Measurements from ENCODE around the gene RPAP2. TPM values are rescaled to one million over a fixed set of nuclear protein-coding genes. Genes with fewer than 3 reads are reported as not detected.

The RPAP2 gene
- total RNA-seq, 4 donors from 2014 or later, result 3.8 to 9.2 (median 8.6) TPM

DNA sequence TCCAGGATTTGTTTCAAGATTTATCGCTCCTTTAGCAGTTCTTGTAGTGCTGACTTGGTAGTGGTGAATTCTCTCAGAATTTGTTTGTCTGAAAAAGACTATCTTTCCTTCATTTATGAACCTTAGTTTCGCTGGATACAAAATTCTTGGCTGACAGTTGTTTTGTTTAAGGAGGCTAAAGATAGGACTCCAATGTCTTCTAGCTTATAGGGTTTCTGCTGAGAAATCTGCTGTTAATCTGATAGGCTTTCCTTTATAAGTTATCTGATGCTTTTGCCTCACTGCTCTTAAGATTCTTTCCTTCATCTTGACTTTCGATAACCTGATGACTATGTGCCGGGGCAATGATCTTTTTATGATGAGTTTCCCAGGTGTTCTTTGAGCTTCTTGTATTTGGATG lies 28.9 kb downstream of the RPAP2 start:
- TF ChIP-seq, protein P1, sequence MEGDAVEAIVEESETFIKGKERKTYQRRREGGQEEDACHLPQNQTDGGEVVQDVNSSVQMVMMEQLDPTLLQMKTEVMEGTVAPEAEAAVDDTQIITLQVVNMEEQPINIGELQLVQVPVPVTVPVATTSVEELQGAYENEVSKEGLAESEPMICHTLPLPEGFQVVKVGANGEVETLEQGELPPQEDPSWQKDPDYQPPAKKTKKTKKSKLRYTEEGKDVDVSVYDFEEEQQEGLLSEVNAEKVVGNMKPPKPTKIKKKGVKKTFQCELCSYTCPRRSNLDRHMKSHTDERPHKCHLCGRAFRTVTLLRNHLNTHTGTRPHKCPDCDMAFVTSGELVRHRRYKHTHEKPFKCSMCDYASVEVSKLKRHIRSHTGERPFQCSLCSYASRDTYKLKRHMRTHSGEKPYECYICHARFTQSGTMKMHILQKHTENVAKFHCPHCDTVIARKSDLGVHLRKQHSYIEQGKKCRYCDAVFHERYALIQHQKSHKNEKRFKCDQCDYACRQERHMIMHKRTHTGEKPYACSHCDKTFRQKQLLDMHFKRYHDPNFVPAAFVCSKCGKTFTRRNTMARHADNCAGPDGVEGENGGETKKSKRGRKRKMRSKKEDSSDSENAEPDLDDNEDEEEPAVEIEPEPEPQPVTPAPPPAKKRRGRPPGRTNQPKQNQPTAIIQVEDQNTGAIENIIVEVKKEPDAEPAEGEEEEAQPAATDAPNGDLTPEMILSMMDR (IDR thresholded peaks at IDR 0.05; ENCODE audit: low read depth), result no peak

DNA sequence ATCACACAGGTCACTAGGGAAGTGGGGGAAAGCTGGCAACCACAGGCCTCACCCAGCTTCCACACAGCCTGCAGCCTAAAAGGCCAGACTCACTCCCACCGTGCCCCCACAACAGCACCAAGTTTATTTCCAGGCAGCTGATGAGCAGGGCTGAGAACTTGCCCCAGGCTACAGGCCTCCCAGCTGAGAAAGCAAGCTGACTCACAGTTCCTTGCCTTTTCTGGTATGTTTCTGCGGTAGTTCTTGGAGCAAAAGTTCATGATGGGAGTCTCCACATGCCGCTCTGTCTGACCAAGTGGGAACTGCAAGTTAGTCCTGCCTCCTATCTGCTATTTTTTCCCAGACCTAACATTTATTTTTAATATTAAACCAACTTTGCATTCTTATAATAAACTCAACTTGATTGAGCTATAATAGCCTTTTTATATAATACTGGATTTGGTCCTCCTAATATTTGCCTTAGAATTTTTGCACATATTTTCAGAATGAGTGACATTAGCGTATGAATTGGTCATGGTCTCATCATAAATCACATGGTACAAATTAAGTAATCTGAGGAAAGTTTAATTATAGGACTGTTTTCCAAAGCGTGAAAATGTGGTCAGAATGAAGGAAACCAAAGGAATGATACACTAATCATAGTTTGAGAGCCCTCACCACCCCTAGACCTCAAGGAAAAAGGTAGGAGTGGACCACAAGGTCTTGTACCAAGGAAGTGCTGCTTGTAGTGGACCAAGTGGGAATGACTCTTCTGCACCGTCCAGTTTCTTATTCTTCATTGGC lies 30.7 kb downstream of the RPAP2 start:
- TF ChIP-seq, protein P1 (IDR thresholded peaks at IDR 0.05; ENCODE audit: low read depth), result no peak

DNA sequence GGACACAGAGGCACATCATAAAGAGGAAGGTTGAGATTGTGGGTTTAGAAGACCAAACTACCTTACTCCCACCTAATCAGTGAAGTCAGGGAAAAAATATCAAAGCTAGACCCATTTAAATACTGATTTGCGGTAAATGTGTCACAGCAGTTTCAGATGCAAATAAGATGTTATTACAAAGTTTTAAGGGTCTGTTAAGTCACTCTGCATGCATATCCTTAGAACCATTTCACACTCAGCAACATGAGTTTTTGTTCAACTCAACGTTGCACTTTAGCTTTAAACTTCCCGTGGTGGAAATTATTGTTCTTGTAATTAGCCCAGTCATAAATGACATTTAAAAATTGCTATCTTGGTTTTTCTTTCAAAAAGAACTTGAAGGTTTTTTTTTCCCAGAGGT lies 34.8 kb downstream of the RPAP2 start:
- TF ChIP-seq, protein P1 (IDR thresholded peaks at IDR 0.05; ENCODE audit: low read depth), result no peak

DNA sequence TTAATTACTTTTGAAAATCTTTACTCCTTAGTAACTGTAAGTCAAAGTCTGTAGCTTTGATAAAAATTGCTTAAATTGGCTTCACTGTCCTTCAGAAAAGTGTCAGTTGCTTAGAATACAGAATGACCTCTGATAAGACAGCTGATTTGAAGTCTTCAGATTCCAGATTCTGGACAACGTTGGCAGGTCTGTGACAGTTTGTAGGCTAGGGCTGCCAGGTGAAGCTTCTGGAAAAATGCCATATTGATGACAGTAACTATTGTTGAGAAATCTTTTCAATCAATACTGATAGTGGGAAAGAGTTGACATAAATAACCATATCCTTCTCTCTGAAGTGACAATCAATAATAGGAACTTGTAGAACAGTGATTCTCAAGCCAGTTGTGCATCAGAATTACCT lies 41.3 kb downstream of the RPAP2 start:
- TF ChIP-seq, protein P1 (IDR thresholded peaks at IDR 0.05; ENCODE audit: low read depth), result no peak

DNA sequence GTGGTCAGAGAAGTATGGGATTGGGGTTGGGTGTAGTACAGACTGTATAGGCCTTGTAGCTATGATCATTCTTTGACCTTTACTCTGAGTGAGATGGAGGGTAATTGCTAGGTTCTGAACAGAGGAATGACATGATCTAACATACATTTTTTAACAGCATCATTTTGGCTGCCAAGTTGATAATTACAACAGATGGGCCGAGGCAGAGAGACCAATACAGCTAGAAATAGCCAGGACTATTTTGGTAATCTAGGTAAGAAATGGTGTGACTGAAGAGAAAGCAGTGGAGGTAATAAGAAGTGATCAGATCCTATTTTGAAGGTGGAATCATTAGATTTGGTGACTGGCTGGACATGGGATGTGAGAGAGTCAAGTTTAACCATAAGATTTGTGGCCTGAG lies 43.5 kb downstream of the RPAP2 start:
- TF ChIP-seq, protein P1 (IDR thresholded peaks at IDR 0.05; ENCODE audit: low read depth), result no peak

DNA sequence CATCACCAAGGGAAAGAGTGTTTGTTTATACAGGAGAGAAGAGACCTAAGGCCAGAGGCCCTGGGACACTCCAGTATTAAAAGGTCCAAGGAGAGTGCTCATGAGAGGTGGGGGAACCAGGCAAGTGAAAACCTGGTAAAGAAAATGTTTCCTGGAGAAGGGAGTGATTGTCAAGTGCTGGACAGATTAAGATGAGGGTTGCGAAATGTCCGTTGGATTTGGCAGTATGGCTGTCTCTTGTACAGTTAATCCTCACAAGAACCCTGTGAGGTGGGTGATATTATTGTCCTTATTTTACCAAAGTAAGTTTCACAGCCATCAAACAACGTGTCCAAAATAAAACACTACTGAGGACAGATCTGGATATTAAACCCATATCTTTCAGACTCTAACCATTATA lies 44.2 kb downstream of the RPAP2 start:
- TF ChIP-seq, protein P1 (IDR thresholded peaks at IDR 0.05; ENCODE audit: low read depth), result no peak

DNA sequence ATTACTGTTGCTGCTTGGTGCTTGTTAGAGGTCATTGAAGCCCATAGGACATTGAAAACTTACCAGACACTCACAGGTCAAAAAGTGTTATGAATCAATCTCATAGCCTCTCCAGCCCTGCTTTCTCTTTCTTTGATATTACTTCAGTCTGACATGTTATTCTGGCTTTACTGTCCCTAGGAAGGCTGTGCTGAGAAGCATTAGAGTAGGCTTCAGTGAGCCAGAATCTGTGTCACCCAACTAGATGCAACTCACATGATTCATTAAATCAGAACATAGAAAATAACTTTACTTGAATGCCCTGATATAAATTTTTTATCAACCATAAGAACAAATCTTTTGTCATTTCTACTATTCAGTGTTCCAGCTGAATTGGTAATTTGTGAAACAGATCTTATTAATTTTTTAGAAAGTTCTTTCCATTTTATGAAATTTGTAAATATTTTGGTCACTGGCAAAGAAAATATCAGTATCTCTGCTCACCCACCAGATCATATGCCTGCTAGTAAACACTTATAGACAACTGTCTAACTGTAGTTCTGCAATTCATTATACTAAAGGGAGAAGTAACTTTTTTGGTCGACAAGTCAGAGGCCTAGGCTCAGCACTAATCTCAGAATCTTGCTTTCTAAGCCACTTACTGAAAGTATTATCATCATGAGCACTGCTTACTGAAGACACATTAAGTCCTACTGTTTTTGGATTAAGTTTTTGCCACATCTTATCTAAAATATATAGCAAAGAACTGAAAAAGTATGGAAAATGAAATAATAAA lies 48.2 kb downstream of the RPAP2 start:
- TF ChIP-seq, protein P1 (IDR thresholded peaks at IDR 0.05; ENCODE audit: low read depth), result no peak
